ENCODE data around the gene LYG1. TPM values are rescaled to one million over a fixed set of nuclear protein-coding genes. Genes with fewer than 3 reads are reported as not detected.

Gene LYG1
- total and polyA plus RNA-seq, 9 of the 15 experiments (the other 6 are each of a cell fraction or from before 2014, with no cell fraction given): 0.64 to 2.6 (median 1.2) TPM

DNA sequence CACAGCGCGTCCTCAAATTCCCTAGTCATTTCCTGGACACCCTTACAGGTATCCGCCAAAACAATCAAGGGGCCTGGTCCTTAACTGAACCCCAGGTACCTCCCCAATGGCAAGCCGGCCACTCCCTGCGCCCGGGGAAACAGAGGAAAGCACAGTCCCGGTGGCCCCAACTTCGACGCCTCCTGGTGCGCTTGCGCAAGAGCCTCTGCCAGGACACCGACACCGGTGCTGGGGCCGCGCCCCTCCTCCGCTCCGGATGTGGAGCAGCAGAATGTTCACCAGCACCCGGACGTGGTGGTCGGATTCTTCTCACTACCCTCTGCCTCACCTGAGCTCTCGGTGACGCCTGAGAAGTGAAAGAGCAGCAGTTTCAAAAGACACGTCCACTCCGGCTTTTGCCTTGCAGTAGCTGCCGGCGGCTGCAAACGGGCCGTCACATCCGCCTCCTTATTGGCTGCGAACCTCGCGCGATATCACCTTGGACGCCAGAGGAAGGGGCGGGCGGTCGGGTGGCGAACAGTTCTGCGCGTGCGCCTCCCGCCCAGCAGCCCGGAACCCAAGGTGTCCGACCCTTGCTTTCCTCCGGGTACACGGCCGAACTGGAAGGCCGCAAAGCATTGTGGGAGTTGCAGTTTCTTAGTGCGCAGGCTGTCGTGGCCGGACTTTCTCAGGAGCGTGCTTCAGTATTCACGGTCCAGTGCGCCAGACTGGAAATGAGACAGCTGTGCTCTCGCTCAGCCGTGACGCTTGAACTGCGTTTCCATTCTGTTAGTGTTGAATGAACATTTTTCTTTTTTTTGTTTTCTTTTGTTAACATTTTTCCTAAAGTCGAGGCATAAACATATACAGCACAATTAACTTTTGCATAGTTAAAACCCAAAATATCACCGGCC lies 35.2 kb upstream of the LYG1 start, which contains the start of gene TXNDC9 (continued):
- TF ChIP-seq ZNF274 (IDR thresholded peaks at IDR 0.05; ENCODE audit: borderline replicate concordance, low read depth, low read length): no peak
- TF ChIP-seq, protein P1, sequence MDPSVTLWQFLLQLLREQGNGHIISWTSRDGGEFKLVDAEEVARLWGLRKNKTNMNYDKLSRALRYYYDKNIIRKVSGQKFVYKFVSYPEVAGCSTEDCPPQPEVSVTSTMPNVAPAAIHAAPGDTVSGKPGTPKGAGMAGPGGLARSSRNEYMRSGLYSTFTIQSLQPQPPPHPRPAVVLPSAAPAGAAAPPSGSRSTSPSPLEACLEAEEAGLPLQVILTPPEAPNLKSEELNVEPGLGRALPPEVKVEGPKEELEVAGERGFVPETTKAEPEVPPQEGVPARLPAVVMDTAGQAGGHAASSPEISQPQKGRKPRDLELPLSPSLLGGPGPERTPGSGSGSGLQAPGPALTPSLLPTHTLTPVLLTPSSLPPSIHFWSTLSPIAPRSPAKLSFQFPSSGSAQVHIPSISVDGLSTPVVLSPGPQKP (CRISPR knock-in tag; IDR thresholded peaks at IDR 0.05): no peak
- peak; percentile 71 for TF ChIP-seq POLR2H (tag; IDR thresholded peaks at IDR 0.05; ENCODE audit: low read depth)
- TF ChIP-seq HDAC1 (IDR thresholded peaks at IDR 0.05): peak in 1 of 2 experiments; percentile 79; a peak in 2 of 4 replicates
- TF ChIP-seq JUN (IDR thresholded peaks at IDR 0.05; ENCODE audit: borderline replicate concordance, low read depth, low read length): no peak
- TF ChIP-seq JUN (CRISPR knock-in tag; IDR thresholded peaks at IDR 0.05; ENCODE audit: borderline replicate concordance): no peak
- no peak for TF ChIP-seq NUFIP1 (IDR thresholded peaks at IDR 0.05; ENCODE audit: partially characterized antibody)
- TF ChIP-seq HDGF (IDR thresholded peaks at IDR 0.05): no peak
- TF ChIP-seq, protein P2, sequence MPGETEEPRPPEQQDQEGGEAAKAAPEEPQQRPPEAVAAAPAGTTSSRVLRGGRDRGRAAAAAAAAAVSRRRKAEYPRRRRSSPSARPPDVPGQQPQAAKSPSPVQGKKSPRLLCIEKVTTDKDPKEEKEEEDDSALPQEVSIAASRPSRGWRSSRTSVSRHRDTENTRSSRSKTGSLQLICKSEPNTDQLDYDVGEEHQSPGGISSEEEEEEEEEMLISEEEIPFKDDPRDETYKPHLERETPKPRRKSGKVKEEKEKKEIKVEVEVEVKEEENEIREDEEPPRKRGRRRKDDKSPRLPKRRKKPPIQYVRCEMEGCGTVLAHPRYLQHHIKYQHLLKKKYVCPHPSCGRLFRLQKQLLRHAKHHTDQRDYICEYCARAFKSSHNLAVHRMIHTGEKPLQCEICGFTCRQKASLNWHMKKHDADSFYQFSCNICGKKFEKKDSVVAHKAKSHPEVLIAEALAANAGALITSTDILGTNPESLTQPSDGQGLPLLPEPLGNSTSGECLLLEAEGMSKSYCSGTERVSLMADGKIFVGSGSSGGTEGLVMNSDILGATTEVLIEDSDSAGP (CRISPR knock-in tag; IDR thresholded peaks at IDR 0.05): no peak
- TF ChIP-seq ILK (tag; IDR thresholded peaks at IDR 0.05; ENCODE audit: borderline replicate concordance, low read depth): no peak
- TF ChIP-seq, protein P3, sequence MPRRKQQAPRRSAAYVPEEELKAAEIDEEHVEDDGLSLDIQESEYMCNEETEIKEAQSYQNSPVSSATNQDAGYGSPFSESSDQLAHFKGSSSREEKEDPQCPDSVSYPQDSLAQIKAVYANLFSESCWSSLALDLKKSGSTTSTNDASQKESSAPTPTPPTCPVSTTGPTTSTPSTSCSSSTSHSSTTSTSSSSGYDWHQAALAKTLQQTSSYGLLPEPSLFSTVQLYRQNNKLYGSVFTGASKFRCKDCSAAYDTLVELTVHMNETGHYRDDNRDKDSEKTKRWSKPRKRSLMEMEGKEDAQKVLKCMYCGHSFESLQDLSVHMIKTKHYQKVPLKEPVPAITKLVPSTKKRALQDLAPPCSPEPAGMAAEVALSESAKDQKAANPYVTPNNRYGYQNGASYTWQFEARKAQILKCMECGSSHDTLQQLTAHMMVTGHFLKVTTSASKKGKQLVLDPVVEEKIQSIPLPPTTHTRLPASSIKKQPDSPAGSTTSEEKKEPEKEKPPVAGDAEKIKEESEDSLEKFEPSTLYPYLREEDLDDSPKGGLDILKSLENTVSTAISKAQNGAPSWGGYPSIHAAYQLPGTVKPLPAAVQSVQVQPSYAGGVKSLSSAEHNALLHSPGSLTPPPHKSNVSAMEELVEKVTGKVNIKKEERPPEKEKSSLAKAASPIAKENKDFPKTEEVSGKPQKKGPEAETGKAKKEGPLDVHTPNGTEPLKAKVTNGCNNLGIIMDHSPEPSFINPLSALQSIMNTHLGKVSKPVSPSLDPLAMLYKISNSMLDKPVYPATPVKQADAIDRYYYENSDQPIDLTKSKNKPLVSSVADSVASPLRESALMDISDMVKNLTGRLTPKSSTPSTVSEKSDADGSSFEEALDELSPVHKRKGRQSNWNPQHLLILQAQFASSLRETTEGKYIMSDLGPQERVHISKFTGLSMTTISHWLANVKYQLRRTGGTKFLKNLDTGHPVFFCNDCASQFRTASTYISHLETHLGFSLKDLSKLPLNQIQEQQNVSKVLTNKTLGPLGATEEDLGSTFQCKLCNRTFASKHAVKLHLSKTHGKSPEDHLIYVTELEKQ (CRISPR knock-in tag; IDR thresholded peaks at IDR 0.05): no peak
- TF ChIP-seq, protein P4, sequence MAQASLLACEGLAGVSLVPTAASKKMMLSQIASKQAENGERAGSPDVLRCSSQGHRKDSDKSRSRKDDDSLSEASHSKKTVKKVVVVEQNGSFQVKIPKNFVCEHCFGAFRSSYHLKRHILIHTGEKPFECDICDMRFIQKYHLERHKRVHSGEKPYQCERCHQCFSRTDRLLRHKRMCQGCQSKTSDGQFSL (CRISPR knock-in tag; IDR thresholded peaks at IDR 0.05): no peak
- TF ChIP-seq, protein P4 (tag; IDR thresholded peaks at IDR 0.05): no peak
- TF ChIP-seq EGR1 (conservative IDR thresholded peaks at IDR 0.05): no peak
- TF ChIP-seq, protein P5, sequence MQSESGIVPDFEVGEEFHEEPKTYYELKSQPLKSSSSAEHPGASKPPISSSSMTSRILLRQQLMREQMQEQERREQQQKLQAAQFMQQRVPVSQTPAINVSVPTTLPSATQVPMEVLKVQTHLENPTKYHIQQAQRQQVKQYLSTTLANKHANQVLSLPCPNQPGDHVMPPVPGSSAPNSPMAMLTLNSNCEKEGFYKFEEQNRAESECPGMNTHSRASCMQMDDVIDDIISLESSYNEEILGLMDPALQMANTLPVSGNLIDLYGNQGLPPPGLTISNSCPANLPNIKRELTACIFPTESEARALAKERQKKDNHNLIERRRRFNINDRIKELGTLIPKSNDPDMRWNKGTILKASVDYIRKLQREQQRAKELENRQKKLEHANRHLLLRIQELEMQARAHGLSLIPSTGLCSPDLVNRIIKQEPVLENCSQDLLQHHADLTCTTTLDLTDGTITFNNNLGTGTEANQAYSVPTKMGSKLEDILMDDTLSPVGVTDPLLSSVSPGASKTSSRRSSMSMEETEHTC (IDR thresholded peaks at IDR 0.05): no peak
- no peak for TF ChIP-seq ZNF780A (CRISPR knock-in tag; IDR thresholded peaks at IDR 0.05)
- TF ChIP-seq KDM4B (IDR thresholded peaks at IDR 0.05; ENCODE audit: borderline replicate concordance in 2 of 2, low read depth in 1 of 2): peak in 1 of 2 experiments; percentile 82; a peak in 1 of 4 replicates
- TF ChIP-seq EP300 (IDR thresholded peaks at IDR 0.05; ENCODE audit: low read length): no peak; the same call in none of the 2 replicates
